Measurements from ENCODE around the gene IFITM1.
"Not testable (repeated sequence)": the region's sequence is repeated elsewhere in the genome, so short reads cannot be mapped to it uniquely, and the experiment has no call there.

IFITM1 gene

GRCh38 chr11:328516-329100 is 14.8 kb downstream of the IFITM1 start:
- DNase-seq: not testable (repeated sequence)

- no peak for DNase-seq
Observed at GRCh38 chr11:329886-330253, 16.0 kb downstream of the IFITM1 start.

GRCh38 chr11:330307-330693 is 16.5 kb downstream of the IFITM1 start:
- no peak for DNase-seq

- DNase-seq: no peak
Observed at GRCh38 chr11:330694-331357, 17.0 kb downstream of the IFITM1 start.

- DNase-seq: no peak
Observed at GRCh38 chr11:331358-332060, 17.7 kb downstream of the IFITM1 start.

GRCh38 chr11:332651-333480 is 19.0 kb downstream of the IFITM1 start:
- DNase-seq: no peak

GRCh38 chr11:333616-334263 is 19.9 kb downstream of the IFITM1 start:
- not testable (repeated sequence) for DNase-seq

- no peak for DNase-seq
Observed at GRCh38 chr11:334264-334994, 20.6 kb downstream of the IFITM1 start.

- no peak for DNase-seq
Observed at GRCh38 chr11:335779-336658, 22.2 kb downstream of the IFITM1 start.

- DNase-seq: no peak
Observed at GRCh38 chr11:336659-337198, 22.9 kb downstream of the IFITM1 start.

- no peak for DNase-seq
Observed at GRCh38 chr11:337711-338110, 23.9 kb downstream of the IFITM1 start.

- DNase-seq: no peak
Observed at GRCh38 chr11:339963-340362, 26.1 kb downstream of the IFITM1 start.

- DNase-seq: no peak
Observed at GRCh38 chr11:340539-341512, 27.0 kb downstream of the IFITM1 start.

- DNase-seq: no peak
Observed at GRCh38 chr11:342328-342727, 28.5 kb downstream of the IFITM1 start.

- DNase-seq: no peak
Observed at GRCh38 chr11:344836-345578, 31.2 kb downstream of the IFITM1 start.

GRCh38 chr11:346529-346928 is 32.7 kb downstream of the IFITM1 start:
- no peak for DNase-seq

- not testable (repeated sequence) for DNase-seq
Observed at GRCh38 chr11:349270-349954, 35.6 kb downstream of the IFITM1 start.

GRCh38 chr11:350033-350722 is 36.3 kb downstream of the IFITM1 start:
- DNase-seq: not testable (repeated sequence)
